Keratinocyte (primary cell): ENCODE data around the gene ZNF268. TPM values are rescaled to one million over a fixed set of nuclear protein-coding genes. Genes with fewer than 3 reads are reported as not detected.

Experiments
- DNase-seq: peaks from one replicate; pipeline ENCODE4 v3.0.0-alpha.2; 2011; ENCODE audit warnings: low read depth, missing footprints, low spot score
- FAIRE-seq: peaks from 2 replicates; lab custom pipeline; 2011; peaks lifted over from hg19 to GRCh38; lab: Jason Lieb, UNC
- H2AFZ ChIP-seq: 2 replicates; pipeline ENCODE4 v1.6.0; 2012; ENCODE audit warnings: low read length, control low read depth, inconsistent platforms; ENCODE audit not compliant: control insufficient read depth
- H3K27ac ChIP-seq: 2 replicates; pipeline ENCODE4 v1.5.1; 2011; ENCODE audit warnings: low read length; ENCODE audit not compliant: control insufficient read depth, insufficient read depth
- H3K27me3 ChIP-seq: 3 replicates; pipeline ENCODE4 v1.6.0; 2011; ENCODE audit warnings: low read length; ENCODE audit not compliant: control insufficient read depth, insufficient read depth; ENCODE audit errors: extremely low read depth
- H3K36me3 ChIP-seq, 2 experiments: 2 replicates in 1 of 2; 3 replicates in 1 of 2; pipeline ENCODE4 v1.5.1; 2011; ENCODE audit warnings: low read length in 2 of 2, mild to moderate bottlenecking in 1 of 2; ENCODE audit not compliant: control insufficient read depth in 2 of 2, insufficient read depth in 2 of 2; ENCODE audit errors: extremely low read depth in 1 of 2
- H3K4me1 ChIP-seq: 3 replicates; pipeline ENCODE4 v1.5.1; 2011; ENCODE audit warnings: low read length; ENCODE audit not compliant: control insufficient read depth, insufficient read depth; ENCODE audit errors: extremely low read depth
- H3K4me2 ChIP-seq: 3 replicates; pipeline ENCODE4 v1.6.0; 2011; ENCODE audit warnings: low read depth, low read length; ENCODE audit not compliant: control insufficient read depth, insufficient read depth; ENCODE audit errors: extremely low read depth
- H3K4me3 ChIP-seq, 3 experiments: fragments of 200-600 bp in 1 of 3; sonication (generic) in 1 of 3; 2 replicates in 2 of 3; 3 replicates in 1 of 3; pipeline ENCODE4 v1.5.1; 2011 to 2016; ENCODE audit warnings: low read length in 3 of 3, mild to moderate bottlenecking in 3 of 3, control low read depth in 2 of 3, inconsistent platforms in 1 of 3, low read depth in 1 of 3, mixed read lengths in 1 of 3, mixed run types in 1 of 3, moderate library complexity in 1 of 3; ENCODE audit not compliant: control insufficient read depth in 2 of 3, insufficient read depth in 2 of 3; ENCODE audit errors: extremely low read depth in 1 of 3
- H3K79me2 ChIP-seq: 2 replicates; pipeline ENCODE4 v1.6.0; 2012; ENCODE audit warnings: low read length; ENCODE audit not compliant: control insufficient read depth, insufficient read depth
- H3K9ac ChIP-seq: 3 replicates; pipeline ENCODE4 v1.6.0; 2011; ENCODE audit warnings: low read length; ENCODE audit not compliant: control insufficient read depth, insufficient read depth; ENCODE audit errors: extremely low read depth
- H3K9me1 ChIP-seq: 3 replicates; pipeline ENCODE4 v1.6.0; 2011; ENCODE audit warnings: low read length; ENCODE audit not compliant: control insufficient read depth, insufficient read depth; ENCODE audit errors: extremely low read depth
- H3K9me3 ChIP-seq: 2 replicates; pipeline ENCODE4 v1.5.1; 2012; ENCODE audit warnings: low read depth, low read length; ENCODE audit not compliant: control insufficient read depth
- H4K20me1 ChIP-seq: 3 replicates; pipeline ENCODE4 v1.6.0; 2011; ENCODE audit warnings: low read length; ENCODE audit not compliant: control insufficient read depth, insufficient read depth; ENCODE audit errors: extremely low read depth
- CTCF ChIP-seq, 3 experiments: IDR thresholded peaks in 1 of 3; conservative IDR thresholded peaks in 1 of 3; optimal IDR thresholded peaks in 1 of 3; 2 replicates in 2 of 3; 3 replicates in 1 of 3; pipeline versions ENCODE3 to v1.5.1; 2011; ENCODE audit warnings: low read length in 3 of 3, mild to moderate bottlenecking in 3 of 3, moderate library complexity in 2 of 3, control low read depth in 1 of 3, inconsistent platforms in 1 of 3; ENCODE audit not compliant: insufficient read depth in 2 of 3; ENCODE audit errors: extremely low read depth in 1 of 3
- EZH2 ChIP-seq: IDR thresholded peaks from one replicate; pipeline ENCODE4 v1.6.1; 2012; ENCODE audit warnings: inconsistent platforms, mild to moderate bottlenecking, low read length, moderate library complexity
- dilution Hi-C: fragments of 300-500 bp; cut with MboI; formaldehyde crosslinking; loops from one replicate; pipeline ENCODE4 v1.7.0; 2020; ENCODE audit warnings: low sequenced_read_pairs; ENCODE audit not compliant: extremely low pct_ligation_motif_present
- polyA plus RNA-seq, 5 experiments: library from polyadenylated mRNA; depleted of rRNA in 3 of 5; stranded (reverse) in 3 of 5; stranded (forward) in 1 of 5; unstranded in 1 of 5; fragments of >200 nt; gene quantifications; 1 replicate in 1 of 5; 2 replicates in 3 of 5; 3 replicates in 1 of 5; pipeline versions ENCODE4 v1.2.1 to v1.2.3, GENCODE V29; 2011 to 2012; ENCODE audit warnings: missing spikeins in 2 of 5, low read depth in 1 of 5, low replicate concordance in 1 of 5

Gene ZNF268
- polyA plus RNA-seq, 1 donor (not counting 4 experiments of a cell fraction or from before 2014, with no cell fraction given) = 9.4 TPM

- Histone ChIP-seq H2AFZ (no peak overlapping the region), H3K9ac (no peak overlapping the region), H3K27ac (no peak overlapping the region), H3K4me1 (no peaks in the 10 kb centered on the region), H3K4me2 (no peak overlapping the region), H3K9me3 (peaks cover 3% of the 10 kb centered on the region), H3K9me1 (no peaks in the 10 kb centered on the region), H4K20me1 (no peaks in the 10 kb centered on the region), H3K36me3 (no peaks in the 10 kb centered on the region), H3K79me2 (no peaks in the 10 kb centered on the region), H3K4me3 (no peak overlapping the region), H3K27me3 (no peaks in the 10 kb centered on the region)
- DNase-seq (peak; percentile 5), FAIRE-seq (no peak)
- dilution Hi-C loops = no loop called here
- TF ChIP-seq CTCF (optimal IDR thresholded peaks at IDR 0.05 in 1 of 3, IDR thresholded peaks at IDR 0.05 in 1 of 3, conservative IDR thresholded peaks at IDR 0.05 in 1 of 3; ENCODE audit: extremely low read depth in 1 of 3, insufficient read depth in 2 of 3, low read length in 3 of 3) (no peak), EZH2 (no peak)
Measured at GRCh38 chr12:133165776-133166175, 15.5 kb upstream of the ZNF268 start.

GRCh38 chr12:133172491-133172890 lies 8.8 kb upstream of the ZNF268 start:
- no peak overlapping the region for H3K9ac ChIP-seq
- H3K4me3 ChIP-seq = no peak overlapping the region
- H3K79me2 ChIP-seq = no peaks in the 10 kb centered on the region
- dilution Hi-C loops = no loop called here
- no peaks in the 10 kb centered on the region for H3K36me3 ChIP-seq
- no peak for FAIRE-seq
- H2AFZ ChIP-seq = no peak overlapping the region
- DNase-seq = no peak
- H4K20me1 ChIP-seq = no peaks in the 10 kb centered on the region
- TF ChIP-seq CTCF (optimal IDR thresholded peaks at IDR 0.05 in 1 of 3, IDR thresholded peaks at IDR 0.05 in 1 of 3, conservative IDR thresholded peaks at IDR 0.05 in 1 of 3; ENCODE audit: extremely low read depth in 1 of 3, insufficient read depth in 2 of 3, low read length in 3 of 3) = no peak
- no peaks in the 10 kb centered on the region for H3K27me3 ChIP-seq
- no peaks in the 10 kb centered on the region for H3K4me1 ChIP-seq
- no peaks in the 10 kb centered on the region for H3K9me1 ChIP-seq
- H3K27ac ChIP-seq = no peak overlapping the region
- H3K9me3 ChIP-seq = peaks cover 10% of the 10 kb centered on the region
- H3K4me2 ChIP-seq = no peak overlapping the region
